Measurements from ENCODE around the gene ZC3H13. TPM values are rescaled to one million over a fixed set of nuclear protein-coding genes. Genes with fewer than 3 reads are reported as not detected.

ZC3H13 gene
- total and polyA plus RNA-seq, 2 of the 8 experiments (the other 6 are each of a cell fraction or from before 2014, with no cell fraction given) = 5.1 to 57.8 TPM

DNA sequence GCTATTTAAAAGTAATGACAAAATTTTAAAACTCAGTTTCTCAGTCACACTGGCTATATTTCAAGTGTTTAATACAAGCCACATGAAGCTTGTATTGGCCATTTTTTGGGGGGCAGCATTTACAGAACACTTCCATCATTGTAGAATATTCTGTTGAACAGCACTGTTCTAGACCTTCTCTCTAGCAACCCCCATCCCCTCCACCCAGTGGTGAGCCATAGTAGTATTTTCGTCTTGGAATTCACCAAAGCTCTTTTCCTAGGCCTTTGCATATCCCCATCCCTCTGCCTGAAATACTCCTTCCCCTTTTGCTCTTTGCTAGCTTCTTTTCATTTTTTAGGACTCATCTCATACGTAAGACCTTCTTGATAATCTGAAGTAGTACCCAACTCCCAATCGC, 99.5 kb downstream of the ZC3H13 start:
- Histone ChIP-seq H4K91ac (replicated peaks; ENCODE audit: insufficient read length, low read length) (no peak overlapping the region), H3K4me1 (replicated peaks in 1 of 4; ENCODE audit: control insufficient read depth in 3 of 4, insufficient read depth in 4 of 4, low read length in 3 of 4) (no peaks in the 10 kb centered on the region), H4K5ac (ENCODE audit: insufficient read length, low read depth, low read length) (no peak overlapping the region), H3K56ac (replicated peaks; ENCODE audit: insufficient read length, low read depth, low read length) (no peak overlapping the region), H3K36me3 (ENCODE audit: control insufficient read depth in 2 of 4, insufficient read depth in 4 of 4, low read length in 3 of 4) (peaks cover 0 to 29% (median 6%) of the 10 kb centered on the region in 4 experiments; a peak in 5 of 8 replicates), H3K14ac (ENCODE audit: insufficient read length) (no peak overlapping the region), H3K4ac (replicated peaks; ENCODE audit: insufficient read length, low read depth, low read length) (no peak overlapping the region), H3K23ac (ENCODE audit: insufficient read length) (no peak overlapping the region), H2AFZ (ENCODE audit: low read length) (no peak overlapping the region), H2BK5ac (ENCODE audit: low read depth, low read length) (no peak overlapping the region), H2BK12ac (ENCODE audit: low read depth, low read length) (no peak overlapping the region), H3K4me3 (ENCODE audit: extremely low read depth in 1 of 4, insufficient read depth in 2 of 4, low read depth in 3 of 4, low read length in 4 of 4) (no peak overlapping the region), H3K79me1 (ENCODE audit: low read depth, low read length) (no peaks in the 10 kb centered on the region), H3K9ac (replicated peaks in 1 of 4; ENCODE audit: extremely low read depth in 1 of 4, low read depth in 3 of 4, low read length in 3 of 4) (no peak overlapping the region), H3K79me2 (ENCODE audit: control insufficient read depth in 1 of 2, insufficient read depth in 2 of 2, low read length in 2 of 2) (no peaks in the 10 kb centered on the region), H2BK120ac (replicated peaks; ENCODE audit: low read depth, low read length) (no peak overlapping the region), H4K20me1 (replicated peaks in 1 of 2; ENCODE audit: control insufficient read depth in 1 of 2, insufficient read depth in 2 of 2, low read length in 2 of 2) (peaks cover 0 to 2% of the 10 kb centered on the region in 2 experiments), H3K18ac (ENCODE audit: extremely low read depth, low read length) (no peak overlapping the region), H3K23me2 (ENCODE audit: low read depth, low read length) (no peaks in the 10 kb centered on the region), H2BK15ac (ENCODE audit: low read length) (no peak overlapping the region), H4K8ac (ENCODE audit: extremely low read depth, insufficient read depth, low read length) (no peak overlapping the region), H3K27me3 (replicated peaks in 1 of 4; ENCODE audit: control insufficient read depth in 3 of 4, extremely low read depth in 1 of 4, insufficient read depth in 3 of 4, low read length in 3 of 4) (no peaks in the 10 kb centered on the region), H3K27ac (ENCODE audit: low read depth, low read length) (no peak overlapping the region), H3K9me3 (ENCODE audit: insufficient read depth in 2 of 2, low read depth in 1 of 2, low read length in 1 of 2) (no peaks in the 10 kb centered on the region), H3K4me2 (ENCODE audit: insufficient read depth in 1 of 2, low read depth in 2 of 2, low read length in 2 of 2) (no peak overlapping the region), H2BK20ac (ENCODE audit: low read length) (no peak overlapping the region), H2AK5ac (ENCODE audit: low read depth, low read length) (no peak overlapping the region)
- DNase-seq (ENCODE audit: low read depth in 1 of 2, low spot score in 2 of 2) = no peak
- 80% methylated on average over 3 of the region's 3 CpGs; no CpG with 5 or more reads in 1 of the 2 experiments for WGBS, 2 experiments (ENCODE audit: extremely low coverage in 1 of 2, insufficient coverage in 1 of 2, insufficient read length in 1 of 2, insufficient replicate concordance in 2 of 2, low coverage in 1 of 2, low lambda C conversion rate in 2 of 2, missing lambda C conversion rate in 1 of 2)
- ChIA-PET POLR2A (ENCODE audit: partially characterized antibody) (interaction anchor here (0.9 kb wide), 1 partner anchor 611 kb away, joined by 5 read pairs; the partner anchor contains the start of gene TPT1), CTCF (ENCODE audit: partially characterized antibody) (interaction anchor here (0.6 to 3.0 kb wide), 14 partner anchors 9 to 331 kb away, joined by 3 to 9 read pairs (median 3); no protein-coding TSS in a partner anchor)
- no peak for FAIRE-seq
- TF ChIP-seq, protein P1, sequence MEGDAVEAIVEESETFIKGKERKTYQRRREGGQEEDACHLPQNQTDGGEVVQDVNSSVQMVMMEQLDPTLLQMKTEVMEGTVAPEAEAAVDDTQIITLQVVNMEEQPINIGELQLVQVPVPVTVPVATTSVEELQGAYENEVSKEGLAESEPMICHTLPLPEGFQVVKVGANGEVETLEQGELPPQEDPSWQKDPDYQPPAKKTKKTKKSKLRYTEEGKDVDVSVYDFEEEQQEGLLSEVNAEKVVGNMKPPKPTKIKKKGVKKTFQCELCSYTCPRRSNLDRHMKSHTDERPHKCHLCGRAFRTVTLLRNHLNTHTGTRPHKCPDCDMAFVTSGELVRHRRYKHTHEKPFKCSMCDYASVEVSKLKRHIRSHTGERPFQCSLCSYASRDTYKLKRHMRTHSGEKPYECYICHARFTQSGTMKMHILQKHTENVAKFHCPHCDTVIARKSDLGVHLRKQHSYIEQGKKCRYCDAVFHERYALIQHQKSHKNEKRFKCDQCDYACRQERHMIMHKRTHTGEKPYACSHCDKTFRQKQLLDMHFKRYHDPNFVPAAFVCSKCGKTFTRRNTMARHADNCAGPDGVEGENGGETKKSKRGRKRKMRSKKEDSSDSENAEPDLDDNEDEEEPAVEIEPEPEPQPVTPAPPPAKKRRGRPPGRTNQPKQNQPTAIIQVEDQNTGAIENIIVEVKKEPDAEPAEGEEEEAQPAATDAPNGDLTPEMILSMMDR (IDR thresholded peaks at IDR 0.05; ENCODE audit: control extremely low read depth in 1 of 3, insufficient read depth in 1 of 3, low read depth in 1 of 3, low read length in 3 of 3) = peak in 2 of 3 experiments; percentile 30 to 31; a peak in 2 of 4 replicates
- TF ChIP-seq RAD21 (IDR thresholded peaks at IDR 0.05 in 1 of 2, conservative IDR thresholded peaks at IDR 0.05 in 1 of 2; ENCODE audit: low read depth in 2 of 2, low read length in 2 of 2) (peak; percentile 25 to 42; a peak in 3 of 4 replicates), SAP30 (IDR thresholded peaks at IDR 0.05; ENCODE audit: insufficient read depth, insufficient replicate concordance, low read length) (no peak), NANOG (IDR thresholded peaks at IDR 0.05; ENCODE audit: insufficient read depth, low read depth, low read length, poor library complexity, severe bottlenecking) (no peak), HDAC6 (IDR thresholded peaks at IDR 0.05; ENCODE audit: low read depth, low read length) (no peak), POLR2AphosphoS5 (IDR thresholded peaks at IDR 0.05; ENCODE audit: low read depth, low read length) (no peak)

Measured in H1 (cell line).